Colon (tissue), 2 donors: ENCODE results near the gene C2CD3.
"Not testable (repeated sequence)": the region's sequence is repeated elsewhere in the genome, so short reads cannot be mapped to it uniquely, and the experiment has no call there.

ENCODE experiments used
- FAIRE-seq: peaks from 2 replicates; lab custom pipeline; 2012; peaks lifted over from hg19 to GRCh38; lab: Jason Lieb, UNC
- donor health status: control.
- donor health status: control.

C2CD3 gene

DNA sequence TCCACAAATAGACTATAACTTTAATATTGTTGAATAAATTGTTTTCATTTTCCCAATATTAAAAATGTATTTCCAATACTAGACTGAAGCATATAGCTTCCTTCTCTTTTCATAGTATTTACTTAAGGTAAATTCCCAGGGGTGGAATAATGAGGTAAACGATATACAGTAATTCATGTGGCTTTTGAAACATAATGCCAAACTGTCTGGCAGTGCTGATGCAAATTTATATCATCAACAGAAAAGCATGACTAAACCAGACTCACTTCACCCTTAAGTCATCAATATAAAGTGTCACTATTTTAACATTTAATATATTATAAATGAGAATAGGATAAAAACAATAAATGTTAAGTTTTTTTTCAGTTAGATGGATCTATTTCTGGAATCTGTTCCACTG, 13.6 kb downstream of the C2CD3 start:
- FAIRE-seq: no peak

DNA sequence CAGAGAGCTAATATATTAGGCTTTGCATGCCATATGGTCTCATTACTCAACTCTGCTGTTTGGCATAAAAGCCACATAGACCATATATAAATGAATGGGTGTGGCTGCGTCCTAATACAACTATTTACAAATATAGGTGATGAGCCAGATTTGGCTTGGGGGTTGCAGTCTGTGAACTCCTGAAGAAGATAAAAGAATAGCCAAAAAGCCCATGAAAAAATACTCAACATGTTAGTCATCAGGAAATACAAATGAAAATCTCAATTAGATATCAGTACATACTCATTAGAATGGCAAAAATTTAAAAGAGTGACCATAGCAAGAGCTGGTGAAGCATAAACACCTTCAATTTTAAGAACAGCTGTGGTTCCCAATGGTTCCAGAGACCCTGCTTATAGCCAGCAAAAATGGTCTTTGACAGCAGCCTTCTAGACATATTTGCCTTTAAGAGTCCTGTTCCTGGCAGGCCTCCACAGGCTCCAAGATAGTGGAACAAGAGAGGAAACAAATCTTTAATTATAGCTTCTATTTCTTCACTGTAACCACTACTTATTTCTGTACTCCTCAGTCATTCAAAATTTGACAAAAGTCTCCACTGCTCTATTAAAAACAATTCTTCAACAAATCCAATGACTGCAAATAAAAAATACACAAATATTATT, 16.1 kb downstream of the C2CD3 start:
- FAIRE-seq: no peak

DNA sequence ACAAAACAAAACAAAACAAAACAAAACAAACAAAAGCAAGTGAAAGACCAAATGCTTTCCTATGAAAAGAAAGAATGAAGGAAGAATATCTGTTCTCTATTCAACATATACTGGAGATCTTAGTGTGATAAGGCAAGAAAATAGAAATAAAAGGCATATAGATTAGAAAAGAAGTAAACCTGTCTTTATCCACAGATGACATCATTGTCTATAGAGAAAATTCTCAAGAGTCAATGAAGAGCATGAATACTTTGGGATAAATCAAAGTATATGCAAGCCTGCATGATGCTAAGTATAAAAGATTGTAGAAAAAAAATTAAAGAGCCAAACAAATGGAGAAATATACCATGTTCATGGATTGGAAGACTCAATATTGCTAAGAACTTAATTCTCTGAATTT, 17.6 kb downstream of the C2CD3 start:
- FAIRE-seq: no peak

DNA sequence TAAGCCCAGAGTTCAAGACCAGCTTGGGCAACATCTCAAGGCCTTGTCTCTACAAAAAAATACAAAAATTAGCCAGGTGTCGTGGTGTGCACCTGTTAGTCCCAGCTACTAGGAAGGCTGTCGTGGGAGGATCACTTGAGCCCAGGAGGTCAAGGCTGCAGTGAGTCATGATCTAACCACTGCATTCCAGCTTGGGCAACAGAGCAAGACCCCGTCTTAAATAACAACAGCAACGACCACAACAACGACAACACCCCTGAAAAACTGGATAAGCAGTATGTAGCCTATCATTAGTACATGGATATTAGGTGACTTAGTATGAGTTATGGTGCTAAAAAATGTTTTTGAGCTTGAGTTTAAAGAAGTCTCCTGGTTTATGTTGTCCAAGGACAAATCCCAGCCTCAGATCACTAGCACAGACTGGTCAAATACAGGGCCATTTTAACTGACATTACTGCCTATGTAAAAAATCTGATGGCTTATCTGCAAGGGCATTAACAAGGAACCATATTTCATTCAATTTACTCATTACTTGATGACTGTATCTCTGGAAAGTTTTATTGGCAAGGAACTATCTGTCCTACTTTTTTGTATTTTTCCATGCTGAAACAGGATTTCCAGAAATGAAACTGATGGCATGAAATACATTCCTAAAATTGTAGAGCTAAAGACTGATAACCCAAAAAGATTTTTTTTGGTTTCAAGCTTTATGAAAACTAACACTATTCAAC, 23.4 kb downstream of the C2CD3 start:
- FAIRE-seq: no peak

DNA sequence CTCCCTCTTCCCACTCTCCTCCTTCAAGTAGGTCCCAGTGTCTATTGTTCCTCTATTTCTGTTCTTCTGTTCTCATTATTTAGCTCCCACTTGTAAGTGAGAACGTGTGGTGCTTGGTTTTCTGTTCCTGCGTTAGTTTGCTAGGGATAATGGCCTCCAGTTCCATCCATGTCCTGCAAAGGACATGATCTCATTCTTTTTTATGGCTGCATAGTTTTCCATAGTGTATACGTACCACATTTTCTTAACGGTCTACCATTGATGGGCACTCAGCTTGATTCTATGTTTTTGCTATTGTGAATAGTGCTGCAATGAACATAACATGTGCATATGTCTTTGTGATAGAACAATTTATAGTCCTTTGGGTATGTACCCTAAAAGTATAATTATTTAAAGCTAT, 26.2 kb downstream of the C2CD3 start:
- FAIRE-seq: no peak

DNA sequence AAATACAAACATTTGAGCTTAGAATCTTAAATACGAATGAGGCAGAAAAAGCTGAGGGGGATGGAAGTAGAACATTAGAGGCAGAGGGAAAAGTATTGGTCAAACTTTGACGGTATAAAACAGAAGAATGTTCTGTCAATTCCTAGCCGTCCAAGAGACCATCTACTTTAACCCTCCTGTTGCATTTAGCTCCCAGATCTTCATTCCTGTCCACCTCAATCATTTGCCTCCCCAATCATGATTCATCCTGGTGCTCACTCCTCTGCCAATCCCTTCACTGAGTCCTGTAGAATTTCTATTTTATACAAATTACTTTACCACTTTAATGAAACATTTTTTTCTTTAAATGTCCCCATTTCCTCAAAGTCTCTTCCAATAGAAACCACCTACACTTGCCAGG, 28.2 kb downstream of the C2CD3 start:
- FAIRE-seq: no peak

DNA sequence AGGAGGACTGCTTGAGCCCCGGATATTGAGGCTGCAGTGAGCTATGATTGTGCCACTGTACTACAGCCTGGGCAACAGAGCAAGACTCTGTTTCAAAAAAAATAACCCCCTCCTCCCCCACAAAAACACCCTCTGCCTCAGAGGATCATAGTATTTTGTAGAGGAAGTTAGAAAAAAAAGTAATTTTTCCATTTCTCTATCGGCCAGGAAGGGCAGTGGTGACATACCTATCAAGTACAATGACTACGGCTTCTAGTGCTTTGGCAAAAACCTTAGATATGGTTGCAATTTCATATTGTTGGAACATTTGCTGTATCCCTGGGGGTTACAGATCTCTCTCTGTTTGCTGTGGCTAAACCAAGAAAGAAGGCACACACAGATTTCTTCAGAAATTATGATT, 28.9 kb downstream of the C2CD3 start:
- no peak for FAIRE-seq

DNA sequence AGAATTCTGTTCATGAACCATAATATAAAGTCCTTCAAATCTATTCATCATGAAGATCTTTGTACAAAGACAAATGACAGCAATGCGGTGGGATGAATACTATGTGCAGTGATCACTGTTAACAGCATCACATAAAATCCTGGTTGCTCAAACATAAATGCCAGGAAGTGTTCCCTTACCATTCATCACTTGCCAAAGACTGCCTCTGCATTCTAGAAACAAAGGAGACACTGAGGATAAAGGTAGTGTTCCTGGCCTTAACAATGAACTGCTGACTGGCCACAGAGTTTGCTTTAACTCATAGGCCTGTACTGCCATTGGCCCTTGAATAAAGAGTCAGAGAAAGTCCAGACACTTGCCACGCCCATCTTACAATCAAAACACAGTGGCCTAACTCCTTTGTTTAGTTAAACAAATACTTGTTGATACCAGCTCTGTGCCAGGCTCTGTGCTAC, 29.5 kb downstream of the C2CD3 start:
- FAIRE-seq: no peak

DNA sequence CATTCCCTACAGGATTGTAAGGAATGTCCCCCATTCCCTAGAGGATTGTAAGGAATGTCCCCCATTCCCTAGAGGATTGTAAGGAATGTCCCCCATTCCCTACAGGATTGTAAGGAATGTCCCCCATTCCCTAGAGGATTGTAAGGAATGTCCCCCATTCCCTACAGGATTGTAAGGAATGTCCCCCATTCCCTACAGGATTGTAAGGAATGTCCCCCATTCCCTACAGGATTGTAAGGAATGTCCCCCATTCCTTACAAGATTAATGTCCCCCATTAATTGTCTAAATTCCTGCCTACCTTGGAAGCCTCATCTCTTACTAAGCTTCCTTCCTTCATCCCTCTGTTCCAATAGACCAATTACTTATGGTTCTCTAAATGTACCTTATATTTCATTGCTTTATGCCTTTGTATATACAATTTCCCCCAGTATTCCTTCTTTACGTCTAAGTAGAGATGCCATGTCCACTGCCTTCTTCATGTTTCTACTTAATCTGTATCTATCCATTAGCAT, 30.8 kb downstream of the C2CD3 start:
- FAIRE-seq: not testable (repeated sequence)

DNA sequence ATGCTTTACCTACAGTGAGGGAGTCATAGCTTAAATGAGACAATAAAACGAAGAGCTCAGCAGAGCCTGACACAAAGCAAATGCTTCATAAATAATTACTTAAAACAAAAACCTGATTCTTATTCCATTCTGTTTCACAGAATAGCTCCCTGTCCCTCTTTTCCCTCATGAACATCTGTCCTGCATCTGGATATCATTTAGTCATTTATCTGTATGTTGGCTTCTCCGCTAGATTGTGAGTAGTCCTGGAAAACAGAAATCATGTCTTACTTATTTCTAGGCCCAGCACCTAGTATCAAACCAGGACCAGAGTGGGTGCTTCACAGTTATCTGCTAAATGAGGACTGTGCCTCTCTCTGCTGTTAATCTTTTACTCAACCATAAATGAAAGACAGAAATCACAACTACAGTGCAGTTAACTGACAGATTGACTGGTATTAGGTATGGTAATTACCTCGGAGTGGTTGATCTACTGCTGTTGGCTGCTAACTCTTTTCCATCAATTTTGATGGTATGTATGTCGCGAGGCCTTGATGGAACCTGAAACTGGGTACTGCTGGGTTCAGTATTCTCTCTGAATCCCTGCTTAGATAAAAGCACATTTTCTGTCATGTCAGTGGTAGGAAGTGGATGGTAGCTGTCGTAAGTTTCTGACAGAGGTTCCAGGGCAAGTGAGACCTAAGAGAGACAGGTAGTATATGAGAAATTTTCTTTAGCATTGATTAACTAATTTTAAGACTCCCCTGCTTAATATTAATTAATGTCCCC, 31.5 kb downstream of the C2CD3 start:
- no peak for FAIRE-seq

DNA sequence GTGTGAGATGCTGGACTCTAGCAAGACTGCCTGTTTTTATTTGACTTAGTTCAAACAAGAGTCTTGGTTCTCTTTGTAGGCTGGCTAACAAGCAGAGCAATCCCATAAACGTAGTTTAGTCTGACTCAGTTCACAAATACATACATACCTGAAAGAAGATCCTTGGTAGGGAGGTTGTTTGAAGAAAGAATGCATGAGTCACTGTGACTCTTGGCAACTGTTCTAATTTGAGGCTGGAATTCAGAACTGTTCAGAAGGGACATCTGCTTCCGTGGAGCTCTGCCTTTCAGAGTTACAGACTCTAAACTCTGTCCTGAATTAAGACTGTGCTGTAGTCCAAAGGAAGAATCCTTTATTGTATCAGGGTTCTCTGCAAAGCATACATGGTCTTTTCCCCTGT, 32.2 kb downstream of the C2CD3 start:
- no peak for FAIRE-seq

DNA sequence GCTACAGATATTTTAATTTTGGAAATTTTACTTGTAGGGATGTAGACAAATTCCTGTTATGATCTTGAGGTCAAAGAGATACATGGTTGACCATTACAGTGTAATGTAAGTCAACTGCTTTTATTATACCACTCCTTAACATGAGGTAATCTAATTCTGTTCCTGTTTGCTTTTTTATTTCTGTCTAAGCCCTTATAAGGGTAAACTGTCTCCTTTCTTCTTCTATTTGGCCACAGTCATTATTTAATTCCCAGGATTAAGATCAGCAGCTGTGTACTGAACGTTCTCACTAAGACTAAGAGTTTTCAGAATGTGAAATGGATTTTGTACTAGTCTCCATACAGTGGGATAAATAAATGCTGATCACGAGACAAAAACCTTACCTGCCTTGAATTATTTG, 32.8 kb downstream of the C2CD3 start:
- FAIRE-seq: no peak

DNA sequence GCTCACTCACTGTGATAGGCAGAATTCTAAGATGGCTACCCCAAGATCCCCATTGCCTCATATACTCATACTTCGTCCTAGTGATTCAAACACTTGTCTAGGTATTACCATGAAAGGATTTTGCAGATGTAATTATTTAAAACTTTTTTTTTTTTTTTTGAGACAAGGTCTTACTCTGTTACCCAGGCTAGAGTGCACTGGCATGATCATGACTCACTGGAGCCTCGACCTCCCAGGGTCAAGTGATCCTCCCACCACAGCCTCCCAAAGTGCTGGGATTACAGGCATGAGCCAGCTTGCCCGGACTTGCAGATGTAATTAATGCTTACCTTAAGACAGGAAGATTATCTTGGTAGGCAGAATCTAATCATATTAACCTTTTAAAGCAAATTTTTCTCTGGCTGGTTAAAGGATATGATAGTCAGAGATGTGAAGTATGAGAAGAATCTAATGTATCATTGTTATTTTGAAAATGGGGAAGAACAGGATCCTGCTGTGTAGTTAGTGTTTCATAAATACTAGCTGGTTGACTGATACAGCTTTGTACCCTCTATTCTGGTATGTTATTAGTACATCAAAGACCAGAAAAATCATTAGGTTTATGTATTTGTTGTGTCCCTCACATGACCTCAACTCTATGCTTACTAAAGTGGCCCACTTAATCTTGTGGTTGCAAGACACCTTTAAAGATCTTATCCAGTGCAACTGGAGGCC, 35.5 kb downstream of the C2CD3 start:
- FAIRE-seq: no peak

DNA sequence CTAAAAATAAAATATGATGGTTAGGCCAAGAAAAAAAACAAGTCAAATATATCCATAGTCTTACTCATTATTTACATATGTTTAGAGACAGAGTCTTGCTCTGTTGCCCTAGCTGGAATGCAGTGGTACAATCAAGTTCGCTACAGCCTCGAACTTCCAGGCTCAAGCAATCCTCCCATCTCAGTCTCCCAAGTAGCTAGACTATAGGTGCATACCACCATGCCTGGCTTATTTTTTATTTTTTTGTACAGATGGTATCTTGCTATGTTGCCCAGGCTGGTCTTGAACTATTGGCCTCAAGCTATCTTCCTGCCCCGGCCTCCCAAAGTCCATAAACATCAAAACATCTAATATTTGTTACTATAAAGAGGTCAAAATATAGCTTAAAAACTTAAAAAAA, 36.1 kb downstream of the C2CD3 start:
- no peak for FAIRE-seq

DNA sequence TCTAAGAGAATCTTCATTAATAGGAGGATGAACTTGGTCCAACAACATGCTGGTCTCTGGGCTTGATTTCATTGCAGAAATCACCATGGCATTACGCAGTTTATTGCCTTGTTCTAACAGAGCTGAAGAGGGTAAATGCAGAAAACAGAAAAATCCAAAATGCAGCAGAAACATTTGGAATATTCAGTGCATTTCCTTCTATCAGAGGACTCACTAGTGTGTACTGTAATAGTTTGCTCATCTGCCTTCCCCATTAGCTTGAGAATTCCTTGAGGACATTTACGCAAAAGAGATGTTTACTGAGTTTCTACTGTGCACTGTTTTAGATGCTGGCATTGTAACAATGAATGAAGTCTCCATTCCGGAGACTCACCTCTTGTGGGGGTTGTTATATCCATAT, 37.4 kb downstream of the C2CD3 start:
- no peak for FAIRE-seq

DNA sequence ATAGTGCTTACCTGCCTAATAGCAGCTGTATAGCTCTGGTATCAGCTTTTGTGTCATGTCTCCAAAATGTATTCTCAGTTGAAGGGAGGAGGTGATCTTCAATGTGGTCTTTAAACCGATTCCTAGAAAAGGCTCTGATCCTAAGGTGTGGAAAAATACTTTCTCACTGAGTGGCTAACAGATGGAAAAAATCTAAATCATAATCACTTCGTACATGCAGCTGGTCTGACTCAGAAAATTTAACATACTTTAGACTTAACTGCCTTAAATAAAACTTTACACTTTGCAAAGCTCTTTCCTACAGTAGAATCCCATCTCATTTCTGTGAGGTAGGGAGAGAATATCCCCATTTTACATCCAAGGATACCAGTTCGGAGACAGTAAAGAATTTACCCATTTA, 38.0 kb downstream of the C2CD3 start:
- FAIRE-seq: no peak

DNA sequence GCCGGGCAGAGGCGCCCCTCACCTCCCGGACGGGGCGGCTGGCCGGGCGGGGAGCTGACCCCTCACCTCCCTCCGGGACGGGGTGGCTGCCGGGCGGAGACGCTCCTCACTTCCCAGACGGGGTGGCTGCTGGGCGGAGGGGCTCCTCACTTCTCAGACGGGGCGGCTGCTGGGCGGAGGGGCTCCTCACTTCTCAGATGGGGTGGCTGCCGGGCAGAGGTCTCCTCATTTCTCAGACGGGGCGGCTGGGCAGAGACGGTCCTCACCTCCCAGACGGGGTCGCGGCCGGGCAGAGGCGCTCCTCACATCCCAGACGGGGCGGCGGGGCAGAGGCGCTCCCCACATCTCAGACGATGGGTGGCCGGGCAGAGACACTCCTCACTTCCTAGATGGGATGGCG, 41.7 kb downstream of the C2CD3 start:
- FAIRE-seq: not testable (repeated sequence)

DNA sequence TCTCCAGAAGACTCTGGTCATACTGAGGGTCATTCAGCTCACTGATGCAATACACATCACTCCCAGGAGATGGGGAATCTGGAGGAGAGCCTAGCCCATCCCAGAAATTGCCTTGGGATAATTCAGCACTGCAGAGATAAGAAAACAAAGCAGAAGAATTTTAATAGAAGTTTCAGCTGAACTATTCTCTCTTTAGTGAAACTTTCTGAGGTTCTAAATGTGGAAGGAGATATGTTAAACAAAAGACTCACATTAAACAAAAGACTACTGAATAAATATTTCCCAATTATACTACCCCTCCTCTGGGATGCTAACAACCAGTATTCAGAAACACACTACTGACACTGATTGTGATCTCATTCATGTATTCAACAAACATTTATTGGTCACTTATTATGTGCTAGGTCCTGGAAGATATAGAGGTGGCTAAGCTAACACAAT, 47.8 kb downstream of the C2CD3 start:
- FAIRE-seq: no peak

DNA sequence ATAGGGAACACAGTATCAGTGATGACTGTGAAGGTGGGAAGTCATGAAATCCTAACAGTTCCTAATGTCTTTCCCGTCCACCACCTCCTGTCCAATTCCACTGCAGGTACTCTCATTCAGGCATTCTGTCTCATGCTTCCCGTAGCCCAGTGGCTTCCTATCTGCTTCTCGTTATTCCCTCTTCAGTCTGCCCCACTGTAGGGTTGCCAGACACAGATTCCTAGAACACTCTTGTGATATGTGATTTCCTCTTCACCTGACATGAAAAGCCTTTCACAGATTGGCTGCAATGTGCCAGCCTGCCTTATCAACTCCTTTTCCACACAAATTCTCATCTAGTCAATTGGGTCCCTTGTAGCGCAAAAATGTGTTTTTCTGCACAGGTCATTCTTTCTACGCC, 49.0 kb downstream of the C2CD3 start:
- FAIRE-seq: no peak

DNA sequence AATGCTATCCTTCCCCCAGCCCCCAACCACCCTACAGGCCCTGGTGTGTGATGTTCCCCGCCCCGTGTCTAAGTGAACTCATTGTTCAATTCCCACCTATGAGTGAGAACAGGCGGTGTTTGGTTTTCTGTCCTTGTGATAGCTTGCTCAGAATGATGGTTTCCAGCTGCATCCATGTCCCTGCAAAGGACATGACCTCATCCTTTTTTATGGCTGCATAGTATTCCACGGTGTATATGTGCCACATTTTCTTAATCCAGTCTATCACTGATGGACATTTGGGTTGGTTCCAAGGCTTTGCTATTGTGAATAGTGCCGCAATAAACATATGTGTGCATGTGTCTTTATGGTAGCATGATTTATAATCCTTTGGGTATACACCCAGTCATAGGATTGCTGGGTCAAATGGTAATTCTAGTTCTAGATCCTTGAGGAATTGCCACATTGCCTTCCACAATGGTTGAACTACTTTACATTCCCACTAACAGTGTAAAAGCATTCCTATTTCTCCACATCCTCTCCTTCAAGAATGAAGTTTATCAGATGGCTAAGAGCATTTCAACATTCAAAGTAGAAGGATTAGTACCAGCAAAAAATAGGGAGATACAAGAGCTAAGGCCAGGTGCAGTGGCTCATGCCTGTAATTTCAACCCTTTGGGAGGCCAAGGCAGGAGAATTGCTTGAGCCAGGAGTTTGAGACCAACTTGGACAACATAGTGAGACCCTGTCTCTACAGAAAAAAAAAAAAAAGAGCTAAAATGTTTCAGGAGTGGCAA, 50.4 kb downstream of the C2CD3 start:
- FAIRE-seq: not testable (repeated sequence)

DNA sequence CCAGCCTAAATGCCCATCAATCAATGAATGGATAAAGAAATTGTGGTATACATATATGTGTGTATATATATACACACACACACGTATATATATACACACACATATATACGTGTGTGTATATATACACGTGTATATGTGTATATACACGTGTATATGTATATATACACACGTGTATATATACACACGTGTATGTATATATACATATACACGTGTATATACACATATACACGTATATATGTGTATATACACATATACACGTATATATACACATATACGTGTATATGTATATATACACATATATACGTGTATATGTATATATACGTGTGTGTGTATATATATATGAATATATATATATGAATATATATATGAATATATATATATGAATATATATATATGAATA, 54.1 kb downstream of the C2CD3 start:
- peak; percentile 100 for FAIRE-seq

DNA sequence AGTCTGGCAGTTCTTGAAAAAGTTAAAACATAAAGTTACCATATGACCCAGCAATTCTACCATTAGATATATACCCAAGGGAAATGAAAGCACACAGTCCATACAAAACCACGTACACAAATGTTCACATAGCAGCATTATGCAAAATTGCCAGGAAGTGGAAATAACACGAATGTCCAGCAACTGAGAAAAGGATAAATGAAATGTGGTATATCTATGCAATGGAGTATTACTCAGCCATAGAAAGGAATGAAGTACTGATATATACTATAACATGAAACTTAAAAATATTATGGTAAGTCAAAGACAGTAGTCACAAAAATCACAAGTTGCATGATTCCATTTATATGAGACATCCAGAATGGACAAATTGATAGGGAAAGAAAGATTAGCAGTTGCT, 57.9 kb downstream of the C2CD3 start:
- FAIRE-seq: no peak
